ENCODE measurements around the gene RTN1. TPM values are rescaled to one million over a fixed set of nuclear protein-coding genes. Genes with fewer than 3 reads are reported as not detected.

Gene RTN1
- total RNA-seq, 1 donor from 2014 or later: not detected

DNA sequence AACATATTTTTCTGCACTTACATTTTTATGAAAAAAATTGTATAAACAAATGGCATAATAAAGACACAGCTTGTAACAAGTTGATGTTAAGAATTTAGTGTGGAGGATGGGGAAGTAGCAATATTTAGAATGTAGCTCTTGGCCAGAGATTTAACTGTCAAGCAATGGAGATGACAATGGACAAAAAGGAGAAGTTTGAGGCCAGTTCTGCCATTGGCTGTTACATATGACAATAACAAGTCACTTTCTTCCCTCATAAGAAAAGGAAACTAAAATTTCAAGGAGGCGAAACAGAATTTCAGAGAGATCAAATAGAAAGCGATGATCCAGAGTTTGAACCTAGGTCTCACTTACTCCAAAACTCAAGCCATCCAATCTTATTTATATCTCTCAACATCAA lies 171.1 kb downstream of the RTN1 start:
- DNase-seq (ENCODE audit: extremely low spot score, unreplicated experiment): no peak
- TF ChIP-seq, protein P1, sequence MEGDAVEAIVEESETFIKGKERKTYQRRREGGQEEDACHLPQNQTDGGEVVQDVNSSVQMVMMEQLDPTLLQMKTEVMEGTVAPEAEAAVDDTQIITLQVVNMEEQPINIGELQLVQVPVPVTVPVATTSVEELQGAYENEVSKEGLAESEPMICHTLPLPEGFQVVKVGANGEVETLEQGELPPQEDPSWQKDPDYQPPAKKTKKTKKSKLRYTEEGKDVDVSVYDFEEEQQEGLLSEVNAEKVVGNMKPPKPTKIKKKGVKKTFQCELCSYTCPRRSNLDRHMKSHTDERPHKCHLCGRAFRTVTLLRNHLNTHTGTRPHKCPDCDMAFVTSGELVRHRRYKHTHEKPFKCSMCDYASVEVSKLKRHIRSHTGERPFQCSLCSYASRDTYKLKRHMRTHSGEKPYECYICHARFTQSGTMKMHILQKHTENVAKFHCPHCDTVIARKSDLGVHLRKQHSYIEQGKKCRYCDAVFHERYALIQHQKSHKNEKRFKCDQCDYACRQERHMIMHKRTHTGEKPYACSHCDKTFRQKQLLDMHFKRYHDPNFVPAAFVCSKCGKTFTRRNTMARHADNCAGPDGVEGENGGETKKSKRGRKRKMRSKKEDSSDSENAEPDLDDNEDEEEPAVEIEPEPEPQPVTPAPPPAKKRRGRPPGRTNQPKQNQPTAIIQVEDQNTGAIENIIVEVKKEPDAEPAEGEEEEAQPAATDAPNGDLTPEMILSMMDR (IDR thresholded peaks at IDR 0.05): no peak
- H3K27ac Mint-ChIP-seq (ENCODE audit: unreplicated experiment): no peak overlapping the region
- no peak overlapping the region for H3K4me3 Mint-ChIP-seq (ENCODE audit: unreplicated experiment)
- peaks cover 9% of the 10 kb centered on the region for H3K27me3 Mint-ChIP-seq (ENCODE audit: unreplicated experiment)
- H3K36me3 Mint-ChIP-seq (ENCODE audit: unreplicated experiment): no peaks in the 10 kb centered on the region
- H3K4me1 Mint-ChIP-seq (ENCODE audit: unreplicated experiment): no peaks in the 10 kb centered on the region
- H3K9me3 Mint-ChIP-seq (ENCODE audit: unreplicated experiment): peaks cover 7% of the 10 kb centered on the region

DNA sequence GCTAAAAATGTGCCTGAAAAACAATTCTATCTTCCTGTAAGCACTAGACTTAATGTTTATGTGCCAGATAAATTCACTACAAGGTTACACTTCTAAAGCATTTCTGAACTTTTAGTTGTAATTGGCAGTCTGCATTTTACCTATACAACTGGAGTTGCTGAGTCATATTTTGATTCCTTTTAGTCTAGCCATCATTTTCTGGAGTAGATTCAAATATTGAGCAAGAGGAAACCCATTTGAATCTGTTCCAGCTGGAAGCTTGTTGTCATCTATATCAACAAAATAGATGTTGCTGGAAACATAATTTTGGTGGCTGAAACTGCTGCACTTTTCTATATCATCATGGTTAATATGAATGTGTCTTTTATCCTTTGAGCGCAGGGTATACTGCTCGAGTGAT lies 171.8 kb downstream of the RTN1 start:
- Mint-ChIP-seq H3K9me3 (ENCODE audit: unreplicated experiment) (peaks cover 7% of the 10 kb centered on the region), H3K36me3 (ENCODE audit: unreplicated experiment) (no peaks in the 10 kb centered on the region), H3K27ac (ENCODE audit: unreplicated experiment) (no peak overlapping the region), H3K27me3 (ENCODE audit: unreplicated experiment) (peaks cover 9% of the 10 kb centered on the region), H3K4me3 (ENCODE audit: unreplicated experiment) (no peak overlapping the region), H3K4me1 (ENCODE audit: unreplicated experiment) (no peaks in the 10 kb centered on the region)
- no peak for DNase-seq (ENCODE audit: extremely low spot score, unreplicated experiment)
- TF ChIP-seq, protein P1 (IDR thresholded peaks at IDR 0.05): no peak

DNA sequence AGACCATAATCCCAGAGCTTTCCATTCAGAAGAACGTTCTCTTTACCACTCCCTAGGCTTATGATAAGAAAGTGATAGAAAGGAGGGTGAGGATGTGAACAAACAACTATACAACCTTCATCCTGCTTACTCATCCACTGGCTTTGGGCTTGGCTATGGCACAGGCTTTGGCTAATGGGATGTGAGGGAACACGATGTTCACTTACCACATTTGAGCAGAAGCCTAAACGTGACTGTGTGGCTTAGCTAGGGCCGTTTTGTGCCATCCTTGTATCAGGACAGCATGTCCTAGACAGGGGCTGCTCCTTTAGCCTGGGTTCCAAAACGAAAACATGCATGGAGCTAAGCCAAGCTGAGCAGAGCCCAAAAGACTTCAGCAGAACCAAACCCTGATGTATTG lies 175.4 kb downstream of the RTN1 start:
- Mint-ChIP-seq H3K4me3 (ENCODE audit: unreplicated experiment) (no peak overlapping the region), H3K27ac (ENCODE audit: unreplicated experiment) (no peak overlapping the region), H3K27me3 (ENCODE audit: unreplicated experiment) (peaks cover 29% of the 10 kb centered on the region), H3K4me1 (ENCODE audit: unreplicated experiment) (no peaks in the 10 kb centered on the region), H3K36me3 (ENCODE audit: unreplicated experiment) (no peaks in the 10 kb centered on the region), H3K9me3 (ENCODE audit: unreplicated experiment) (peaks cover 8% of the 10 kb centered on the region)
- no peak for DNase-seq (ENCODE audit: extremely low spot score, unreplicated experiment)
- TF ChIP-seq, protein P1 (IDR thresholded peaks at IDR 0.05): no peak

DNA sequence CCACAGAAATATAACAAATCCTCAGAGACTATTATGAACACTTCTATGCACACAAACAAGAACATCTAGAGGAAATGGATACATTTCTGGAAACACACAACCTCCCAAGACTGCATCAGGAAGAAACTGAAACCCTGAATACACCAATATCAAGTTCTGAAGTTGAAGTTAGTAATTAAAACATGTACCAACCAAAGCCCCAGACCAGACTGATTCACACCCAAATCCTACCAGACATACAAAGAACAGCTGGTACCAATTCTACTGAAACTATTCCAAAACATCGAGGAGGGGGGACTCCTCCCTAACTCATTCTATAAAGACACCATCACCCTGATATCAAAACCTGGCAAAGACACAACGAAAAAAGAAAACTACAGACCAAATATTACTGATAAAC lies 179.3 kb downstream of the RTN1 start:
- H3K4me3 Mint-ChIP-seq (ENCODE audit: unreplicated experiment): no peak overlapping the region
- peaks cover 8% of the 10 kb centered on the region for H3K9me3 Mint-ChIP-seq (ENCODE audit: unreplicated experiment)
- H3K27me3 Mint-ChIP-seq (ENCODE audit: unreplicated experiment): peaks cover 36% of the 10 kb centered on the region
- no peaks in the 10 kb centered on the region for H3K36me3 Mint-ChIP-seq (ENCODE audit: unreplicated experiment)
- DNase-seq (ENCODE audit: extremely low spot score, unreplicated experiment): no peak
- H3K4me1 Mint-ChIP-seq (ENCODE audit: unreplicated experiment): no peaks in the 10 kb centered on the region
- TF ChIP-seq, protein P1 (IDR thresholded peaks at IDR 0.05): no peak
- H3K27ac Mint-ChIP-seq (ENCODE audit: unreplicated experiment): no peak overlapping the region

DNA sequence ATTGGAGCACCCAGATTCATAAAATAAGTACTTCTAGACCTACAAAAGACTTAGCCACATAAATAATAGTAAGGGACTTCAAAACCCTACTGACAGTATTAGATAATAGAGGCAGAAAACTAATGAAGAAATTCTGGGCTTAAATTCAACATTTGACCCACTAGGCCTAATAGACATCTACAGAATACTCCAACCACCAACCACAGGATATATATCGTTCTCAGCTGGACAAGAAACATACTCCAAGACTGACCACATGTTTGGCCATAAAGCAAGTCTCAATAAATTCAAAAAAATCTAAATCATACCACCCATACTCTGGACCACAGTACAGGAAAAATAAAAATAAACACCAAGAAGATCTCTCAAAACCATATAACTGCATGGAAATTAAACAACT lies 180.2 kb downstream of the RTN1 start:
- no peak overlapping the region for H3K27ac Mint-ChIP-seq (ENCODE audit: unreplicated experiment)
- peaks cover 8% of the 10 kb centered on the region for H3K9me3 Mint-ChIP-seq (ENCODE audit: unreplicated experiment)
- TF ChIP-seq, protein P1 (IDR thresholded peaks at IDR 0.05): no peak
- H3K27me3 Mint-ChIP-seq (ENCODE audit: unreplicated experiment): peaks cover 42% of the 10 kb centered on the region
- H3K4me1 Mint-ChIP-seq (ENCODE audit: unreplicated experiment): no peaks in the 10 kb centered on the region
- no peak for DNase-seq (ENCODE audit: extremely low spot score, unreplicated experiment)
- no peaks in the 10 kb centered on the region for H3K36me3 Mint-ChIP-seq (ENCODE audit: unreplicated experiment)
- no peak overlapping the region for H3K4me3 Mint-ChIP-seq (ENCODE audit: unreplicated experiment)

Measured in osteocyte (in vitro differentiated cells).